K562 (cell line): Measurements from ENCODE around the gene NT5C1A. TPM values are rescaled to one million over a fixed set of nuclear protein-coding genes. Genes with fewer than 3 reads are reported as not detected.

Source experiments
- ATAC-seq: fragments of 200-7000 bp; cut with Tn5 transposase; 3 replicates; pipeline ENCODE4 v1.9.1; 2020; ENCODE audit warnings: moderate library complexity
- BruUV-seq: library from RNA; stranded (reverse); fragments of 400-500 nt; replicated peaks from 2 replicates; lab custom pipeline; 2021; lab: Mats Ljungman, UMichigan
- CTCF ChIA-PET: fragments of 300-600 bp; formaldehyde crosslinking; extraction: SDS; loops from one replicate; lab custom pipeline; 2021; ENCODE audit warnings: low intra/inter-chr PET ratio; lab: Yijun Ruan, JAX
- POLR2A ChIA-PET: fragments of 300-600, 350-650 bp; sonication (Branson Sonifier 250); formaldehyde crosslinking; extraction: SDS; loops from one replicate; lab custom pipeline; 2021; ENCODE audit warnings: antibody characterized with exemption, inconsistent platforms; lab: Yijun Ruan, JAX
- DNase-seq, 4 experiments: peaks; one replicate each; pipeline versions ENCODE4 v3.0.0 to v3.0.0-alpha.2; 2011 to 2018; ENCODE audit warnings: low spot score in 3 of 4, mixed read lengths in 3 of 4; ENCODE audit errors: extremely low read depth in 1 of 4
- FAIRE-seq: peaks from 2 replicates; lab custom pipeline; 2011; peaks lifted over from hg19 to GRCh38; lab: Jason Lieb, UNC
- H2AFZ ChIP-seq: 2 replicates; pipeline ENCODE4 v1.6.0; 2011; ENCODE audit warnings: low read depth, low read length, control low read depth, inconsistent platforms
- H3K27ac ChIP-seq: fragments of 200-600 bp; 3 replicates; pipeline ENCODE4 v1.8.0; 2011; ENCODE audit warnings: low read depth, mild to moderate bottlenecking, control low read depth, inconsistent platforms, low read length, moderate library complexity, mixed read lengths; ENCODE audit errors: extremely low read depth
- H3K27me3 ChIP-seq, 2 experiments: fragments of 300-600 bp in 1 of 2; 2 replicates in 1 of 2; 3 replicates in 1 of 2; pipeline versions ENCODE4 v1.6.0 to v1.8.0; 2011; ENCODE audit warnings: inconsistent platforms in 2 of 2, low read length in 2 of 2, mild to moderate bottlenecking in 1 of 2, mixed read lengths in 1 of 2, moderate library complexity in 1 of 2; ENCODE audit not compliant: control insufficient read depth in 2 of 2, insufficient read depth in 2 of 2
- H3K36me3 ChIP-seq: fragments of 300-600 bp; 3 replicates; pipeline ENCODE4 v1.8.0; 2011; ENCODE audit warnings: mild to moderate bottlenecking, low read length, inconsistent platforms; ENCODE audit not compliant: control insufficient read depth, insufficient read depth
- H3K4me1 ChIP-seq, 2 experiments: fragments of 200-600 bp in 1 of 2; replicated peaks in 1 of 2; 2 replicates in 1 of 2; 3 replicates in 1 of 2; pipeline versions ENCODE4 v1.5.1 to v1.8.0; 2011; ENCODE audit warnings: inconsistent platforms in 2 of 2, low read length in 2 of 2, mild to moderate bottlenecking in 1 of 2, mixed read lengths in 1 of 2, moderate library complexity in 1 of 2; ENCODE audit not compliant: control insufficient read depth in 2 of 2, insufficient read depth in 2 of 2
- H3K4me2 ChIP-seq: 2 replicates; pipeline ENCODE4 v1.6.1; 2011; ENCODE audit warnings: low read length, control low read depth, inconsistent platforms, mixed read lengths; ENCODE audit not compliant: insufficient read depth
- H3K4me3 ChIP-seq: fragments of 200-600 bp; sonication (generic), shearing (Covaris generic); 2 replicates; pipeline ENCODE4 v1.5.1; 2016; ENCODE audit warnings: control low read depth, inconsistent platforms
- H3K79me2 ChIP-seq: fragments of 200-600 bp; 3 replicates; pipeline ENCODE4 v1.8.0; 2011; ENCODE audit warnings: low read length, inconsistent platforms; ENCODE audit not compliant: control insufficient read depth, insufficient read depth
- H3K9ac ChIP-seq, 2 experiments: 2 replicates each; pipeline versions ENCODE4 v1.6.0 to v1.6.1; 2011; ENCODE audit warnings: low read depth in 2 of 2, low read length in 2 of 2, control low read depth in 1 of 2, inconsistent platforms in 1 of 2, mild to moderate bottlenecking in 1 of 2, mixed read lengths in 1 of 2; ENCODE audit not compliant: insufficient read depth in 1 of 2
- H3K9me1 ChIP-seq: one replicate; pipeline ENCODE4 v1.6.0; 2011; ENCODE audit warnings: inconsistent platforms, mild to moderate bottlenecking, low read length, moderate library complexity; ENCODE audit not compliant: control insufficient read depth, insufficient read depth
- H3K9me3 ChIP-seq: replicated peaks from 2 replicates; pipeline ENCODE4 v1.5.1; 2011; ENCODE audit warnings: low read depth, low read length, inconsistent platforms; ENCODE audit not compliant: control insufficient read depth, insufficient read depth
- H4K20me1 ChIP-seq: replicated peaks from 2 replicates; pipeline ENCODE4 v1.6.1; 2011; ENCODE audit warnings: low read length, inconsistent platforms, mixed read lengths; ENCODE audit not compliant: control insufficient read depth, insufficient read depth
- ARHGAP35 ChIP-seq: fragments of 450-650 bp; IDR thresholded peaks from 2 replicates; pipeline ENCODE4 v1.6.1; 2018; ENCODE audit not compliant: partially characterized antibody
- GABPA ChIP-seq: fragments of 200-800 bp; sonication (Bioruptor generic); conservative IDR thresholded peaks from 2 replicates; pipeline ENCODE4 v1.6.1; 2016; ENCODE audit warnings: low read depth, missing genetic modification characterization, missing compliant biosample characterization
- HDAC2 ChIP-seq: fragments of 450-650 bp; IDR thresholded peaks from 2 replicates; pipeline ENCODE4 v1.6.1; 2016; ENCODE audit warnings: mild to moderate bottlenecking
- TAF7 ChIP-seq: fragments of 450-650 bp; IDR thresholded peaks from 2 replicates; pipeline ENCODE4 v1.6.1; 2016; ENCODE audit warnings: missing genetic modification characterization, missing compliant biosample characterization
- ZBTB7A ChIP-seq: IDR thresholded peaks from 2 replicates; pipeline ENCODE4 v1.6.1; 2011; ENCODE audit warnings: low read depth, mild to moderate bottlenecking, low read length, moderate library complexity, borderline replicate concordance; ENCODE audit not compliant: control insufficient read depth
- ZNF121 ChIP-seq: sonication (generic); formaldehyde crosslinking; conservative IDR thresholded peaks from 2 replicates; pipeline ENCODE4 v1.8.0; 2022; ENCODE audit warnings: missing genetic modification reagents
- ZNF175 ChIP-seq: fragments of 200-800 bp; sonication (Bioruptor generic); IDR thresholded peaks from 2 replicates; pipeline ENCODE4 v1.6.1; 2016; ENCODE audit warnings: low read depth, mild to moderate bottlenecking, missing genetic modification characterization, missing compliant biosample characterization
- ZNF282 ChIP-seq: sonication (generic); formaldehyde crosslinking; IDR thresholded peaks from 2 replicates; pipeline ENCODE4 v1.8.1; 2023; ENCODE audit warnings: missing genetic modification reagents
- WGBS: fragments of 100-300 bp; shearing (Covaris generic); methylation state at CpG from one replicate; pipeline ENCODE4 v1.1.6; 2016; ENCODE audit warnings: low coverage, mixed read lengths; ENCODE audit not compliant: insufficient coverage; ENCODE audit errors: missing lambda C conversion rate; 5-methylcytosine and 5-hydroxymethylcytosine counted together
- in situ Hi-C: fragments of 300-500 bp; cut with MboI; formaldehyde crosslinking; loops from 4 replicates; pipeline ENCODE4 v1.15.0; 2018; ENCODE audit warnings: inconsistent platforms, mixed read lengths
- intact Hi-C: fragments of 100-400 bp; cut with micrococcal nuclease; formaldehyde crosslinking; loops from 2 replicates; pipeline ENCODE4 v1.14.2; 2022
- polyA plus RNA-seq, 8 experiments: library from polyadenylated mRNA; depleted of rRNA in 4 of 8; stranded (reverse) in 5 of 8; unstranded in 3 of 8; fragments of >200 nt; fragmentation: Nextera tagmentation in 2 of 8; fragmentation: Illumina TruSeq in 1 of 8; extraction: Ambion mirVana in 2 of 8; extraction: Trizol in 1 of 8; gene quantifications; 2 replicates each; pipeline versions ENCODE4 v1.2.1 to v1.2.3, GENCODE V29; 2011 to 2014; ENCODE audit warnings: inconsistent platforms in 1 of 8, missing spikeins in 1 of 8
- total RNA-seq, 7 experiments: library from RNA; depleted of rRNA in 6 of 7; stranded (reverse); fragments of >200 nt in 6 of 7; fragmentation: Illumina TruSeq in 2 of 7; extraction: Trizol in 2 of 7; gene quantifications; 2 replicates each; pipeline versions ENCODE4 v1.2.1 to v1.2.3, GENCODE V29; 2011 to 2021; ENCODE audit warnings: low replicate concordance in 1 of 7
- TF ChIP-seq, protein P1 (sequence below): sonication (generic); formaldehyde crosslinking; IDR thresholded peaks from 2 replicates; pipeline ENCODE4 v1.8.1; 2023; ENCODE audit warnings: mild to moderate bottlenecking, missing genetic modification reagents
- TF ChIP-seq, protein P2 (sequence below): fragments of 450-650 bp; conservative IDR thresholded peaks from 2 replicates; pipeline ENCODE4 v1.6.1; 2016; ENCODE audit warnings: missing genetic modification characterization, low read depth, mild to moderate bottlenecking, control low read depth, missing compliant biosample characterization

The NT5C1A gene
- total and polyA plus RNA-seq, 9 of the 15 experiments (the other 6 are each of a cell fraction or from before 2014, with no cell fraction given): not detected

DNA sequence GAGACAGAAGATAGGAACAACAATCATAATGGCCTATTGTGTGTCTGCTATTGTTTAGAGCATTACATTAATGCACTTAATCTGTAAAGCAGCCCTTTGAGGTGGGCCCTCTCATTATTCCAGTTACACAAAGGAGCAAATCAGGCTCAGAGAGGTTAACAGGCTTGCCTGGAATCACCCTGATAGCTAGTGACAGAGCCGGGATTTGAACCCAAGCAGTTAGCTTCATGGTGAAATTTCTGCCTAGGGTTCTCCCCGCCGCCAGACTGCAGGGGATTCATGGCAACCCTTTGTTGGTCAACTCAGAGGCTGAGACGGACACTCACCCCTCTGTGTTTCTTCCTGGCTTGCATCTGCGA is 39.6 kb downstream of the NT5C1A start:
- WGBS: 56% methylated on average over 5 of the region's 5 CpGs
- H3K4me3 ChIP-seq: no peak overlapping the region

More for the DNA sequence above, 39.6 kb downstream of the NT5C1A start:
- Histone ChIP-seq H3K4me1 (peaks cover 3 to 9% of the 10 kb centered on the region in 2 experiments; a peak in 3 of 5 replicates), H3K9me1 (peaks cover 3% of the 10 kb centered on the region), H3K79me2 (no peaks in the 10 kb centered on the region), H3K36me3 (no peaks in the 10 kb centered on the region), H3K9me3 (no peaks in the 10 kb centered on the region), H2AFZ (no peak overlapping the region), H3K27me3 (peaks cover 55 to 79% of the 10 kb centered on the region in 2 experiments), H4K20me1 (peaks cover 18% of the 10 kb centered on the region; the same call in 1 of the 2 replicates), H3K9ac (no peak overlapping the region), H3K4me2 (no peak overlapping the region), H3K27ac (no peak overlapping the region)
- TF ChIP-seq, protein P1, sequence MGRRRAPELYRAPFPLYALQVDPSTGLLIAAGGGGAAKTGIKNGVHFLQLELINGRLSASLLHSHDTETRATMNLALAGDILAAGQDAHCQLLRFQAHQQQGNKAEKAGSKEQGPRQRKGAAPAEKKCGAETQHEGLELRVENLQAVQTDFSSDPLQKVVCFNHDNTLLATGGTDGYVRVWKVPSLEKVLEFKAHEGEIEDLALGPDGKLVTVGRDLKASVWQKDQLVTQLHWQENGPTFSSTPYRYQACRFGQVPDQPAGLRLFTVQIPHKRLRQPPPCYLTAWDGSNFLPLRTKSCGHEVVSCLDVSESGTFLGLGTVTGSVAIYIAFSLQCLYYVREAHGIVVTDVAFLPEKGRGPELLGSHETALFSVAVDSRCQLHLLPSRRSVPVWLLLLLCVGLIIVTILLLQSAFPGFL (CRISPR knock-in tag): no peak
- no peak for TF ChIP-seq ARHGAP35
- TF ChIP-seq ZNF121 (CRISPR knock-in tag): no peak
- no peak for TF ChIP-seq TAF7
- TF ChIP-seq ZNF282: no peak
- no peak for TF ChIP-seq HDAC2
- TF ChIP-seq ZNF175 (CRISPR knock-in tag): no peak
- TF ChIP-seq, protein P2, sequence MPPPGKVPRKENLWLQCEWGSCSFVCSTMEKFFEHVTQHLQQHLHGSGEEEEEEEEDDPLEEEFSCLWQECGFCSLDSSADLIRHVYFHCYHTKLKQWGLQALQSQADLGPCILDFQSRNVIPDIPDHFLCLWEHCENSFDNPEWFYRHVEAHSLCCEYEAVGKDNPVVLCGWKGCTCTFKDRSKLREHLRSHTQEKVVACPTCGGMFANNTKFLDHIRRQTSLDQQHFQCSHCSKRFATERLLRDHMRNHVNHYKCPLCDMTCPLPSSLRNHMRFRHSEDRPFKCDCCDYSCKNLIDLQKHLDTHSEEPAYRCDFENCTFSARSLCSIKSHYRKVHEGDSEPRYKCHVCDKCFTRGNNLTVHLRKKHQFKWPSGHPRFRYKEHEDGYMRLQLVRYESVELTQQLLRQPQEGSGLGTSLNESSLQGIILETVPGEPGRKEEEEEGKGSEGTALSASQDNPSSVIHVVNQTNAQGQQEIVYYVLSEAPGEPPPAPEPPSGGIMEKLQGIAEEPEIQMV (tag): no peak
- no peak for TF ChIP-seq GABPA (tag)
- TF ChIP-seq ZBTB7A: no peak
- no TSS peak for BruUV-seq
- ATAC-seq: no peak
- intact Hi-C loops: no loop called here
- CTCF ChIA-PET: interaction anchor here (0.7 kb wide), 1 partner anchor 407 kb away, joined by 3 read pairs; no protein-coding TSS in a partner anchor
- no peak for FAIRE-seq
- no peak for DNase-seq
- in situ Hi-C loops: no loop called here
- POLR2A ChIA-PET: interaction anchor here (1.2 to 2.4 kb wide), 3 partner anchors 8 to 15 kb away, joined by 4 to 12 read pairs (median 4); no protein-coding TSS in a partner anchor
